Parathyroid adenoma (tissue), 2 donors: ENCODE data around the gene MPHOSPH8.

Experiments
- H2AFZ ChIP-seq: fragments of 300-600 bp; sonication (generic); one replicate; pipeline ENCODE4 v1.7.0; 2017; ENCODE audit warnings: antibody characterized with exemption, mild to moderate bottlenecking
- H3K27ac ChIP-seq: fragments of 300-600 bp; sonication (generic); one replicate; pipeline ENCODE4 v1.7.0; 2017
- H3K27me3 ChIP-seq: fragments of 300-600 bp; sonication (generic); one replicate; pipeline ENCODE4 v1.7.0; 2017; ENCODE audit warnings: low read length; ENCODE audit not compliant: control insufficient read depth, insufficient read depth
- H3K36me3 ChIP-seq: fragments of 300-600 bp; sonication (generic); one replicate; pipeline ENCODE4 v1.7.0; 2017; ENCODE audit warnings: low read length; ENCODE audit not compliant: control insufficient read depth, insufficient read depth
- H3K4me1 ChIP-seq: fragments of 300-600 bp; sonication (generic); one replicate; pipeline ENCODE4 v1.7.0; 2017; ENCODE audit warnings: control low read depth
- H3K4me2 ChIP-seq: fragments of 300-600 bp; sonication (generic); one replicate; pipeline ENCODE4 v1.7.0; 2017; ENCODE audit warnings: low read length
- H3K4me3 ChIP-seq: fragments of 300-600 bp; sonication (generic); one replicate; pipeline ENCODE4 v1.7.0; 2017; ENCODE audit warnings: low read depth, low read length
- H3K79me2 ChIP-seq: fragments of 300-600 bp; sonication (generic); one replicate; pipeline ENCODE4 v1.7.0; 2017; ENCODE audit warnings: control low read depth
- H3K9ac ChIP-seq: fragments of 300-600 bp; sonication (generic); one replicate; pipeline ENCODE4 v1.7.0; 2017; ENCODE audit warnings: mild to moderate bottlenecking
- H3K9me3 ChIP-seq: fragments of 300-600 bp; sonication (generic); one replicate; pipeline ENCODE4 v1.7.0; 2017; ENCODE audit warnings: low read length; ENCODE audit not compliant: control insufficient read depth
- CTCF ChIP-seq: fragments of 300-600 bp; sonication (generic); IDR thresholded peaks from one replicate; pipeline ENCODE4 v1.7.0; 2017; ENCODE audit warnings: antibody characterized with exemption, mild to moderate bottlenecking
- donor health status: primary hyperparathyroidism.

MPHOSPH8 gene

DNA sequence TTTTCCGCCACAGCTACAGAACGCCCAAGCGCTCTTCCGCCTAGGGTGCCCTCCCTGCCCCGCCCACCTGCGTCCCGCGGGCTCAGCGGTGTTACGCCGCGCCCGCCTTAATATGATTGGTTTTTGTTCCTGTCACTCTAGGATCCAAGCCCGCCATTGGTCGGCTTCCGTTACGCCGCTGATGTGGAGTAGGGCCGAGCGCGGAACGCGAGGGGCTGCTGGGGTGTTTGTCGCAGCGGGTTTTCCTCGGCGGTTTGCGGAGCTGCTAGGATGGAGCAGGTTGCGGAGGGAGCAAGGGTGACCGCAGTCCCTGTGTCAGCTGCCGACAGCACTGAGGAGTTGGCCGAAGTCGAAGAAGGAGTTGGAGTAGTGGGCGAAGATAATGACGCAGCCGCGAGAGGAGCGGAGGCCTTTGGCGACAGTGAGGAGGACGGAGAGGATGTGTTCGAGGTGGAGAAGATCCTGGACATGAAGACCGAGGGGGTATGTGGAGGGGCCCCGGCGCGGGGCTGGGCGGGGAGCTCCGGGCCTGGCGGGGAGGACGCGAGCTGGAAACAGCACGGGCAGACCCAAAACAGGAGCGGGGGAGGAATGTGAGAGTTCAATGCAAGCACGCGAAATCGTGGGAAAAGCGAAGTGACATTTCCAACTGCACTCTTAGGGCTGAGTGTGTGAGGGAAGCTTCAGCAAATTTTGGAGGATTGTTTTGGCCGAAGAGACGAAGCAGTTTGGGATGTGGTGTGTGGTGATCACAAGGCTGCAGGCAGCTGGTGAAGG is at the start of gene MPHOSPH8:
Gene MPHOSPH8 (plus strand): TSS at position 181 of the 777 bp plus-strand sequence. CDS start 90 bp downstream, at position 271.
- Histone ChIP-seq H3K4me1 (no peaks in the 10 kb centered on the region), H2AFZ (peak within 1 kb of the TSS; percentile 68), H3K4me2 (peak within 1 kb of the TSS; percentile 78), H3K27ac (peak within 1 kb of the TSS; percentile 66), H3K9ac (no peak within 1 kb of the TSS), H3K36me3 (no peaks in the 10 kb centered on the region), H3K79me2 (peaks cover 14% of the 10 kb centered on the region), H3K4me3 (peak within 1 kb of the TSS; percentile 89), H3K27me3 (no peaks in the 10 kb centered on the region), H3K9me3 (no peaks in the 10 kb centered on the region)
- TF ChIP-seq CTCF: no peak

- peaks cover 3% of the 10 kb centered on the region for H3K4me1 ChIP-seq
- H3K9me3 ChIP-seq: no peaks in the 10 kb centered on the region
- H3K27ac ChIP-seq: no peak overlapping the region
- peak overlapping the region; percentile 42 for H2AFZ ChIP-seq
- no peak overlapping the region for H3K4me3 ChIP-seq
- peak overlapping the region; percentile 30 for H3K4me2 ChIP-seq
- no peaks in the 10 kb centered on the region for H3K27me3 ChIP-seq
- no peak for TF ChIP-seq CTCF
- no peaks in the 10 kb centered on the region for H3K79me2 ChIP-seq
- no peaks in the 10 kb centered on the region for H3K36me3 ChIP-seq
- no peak overlapping the region for H3K9ac ChIP-seq
Measured at GRCh38 chr13:19586904-19587634, 46.4 kb upstream of the MPHOSPH8 start.

DNA sequence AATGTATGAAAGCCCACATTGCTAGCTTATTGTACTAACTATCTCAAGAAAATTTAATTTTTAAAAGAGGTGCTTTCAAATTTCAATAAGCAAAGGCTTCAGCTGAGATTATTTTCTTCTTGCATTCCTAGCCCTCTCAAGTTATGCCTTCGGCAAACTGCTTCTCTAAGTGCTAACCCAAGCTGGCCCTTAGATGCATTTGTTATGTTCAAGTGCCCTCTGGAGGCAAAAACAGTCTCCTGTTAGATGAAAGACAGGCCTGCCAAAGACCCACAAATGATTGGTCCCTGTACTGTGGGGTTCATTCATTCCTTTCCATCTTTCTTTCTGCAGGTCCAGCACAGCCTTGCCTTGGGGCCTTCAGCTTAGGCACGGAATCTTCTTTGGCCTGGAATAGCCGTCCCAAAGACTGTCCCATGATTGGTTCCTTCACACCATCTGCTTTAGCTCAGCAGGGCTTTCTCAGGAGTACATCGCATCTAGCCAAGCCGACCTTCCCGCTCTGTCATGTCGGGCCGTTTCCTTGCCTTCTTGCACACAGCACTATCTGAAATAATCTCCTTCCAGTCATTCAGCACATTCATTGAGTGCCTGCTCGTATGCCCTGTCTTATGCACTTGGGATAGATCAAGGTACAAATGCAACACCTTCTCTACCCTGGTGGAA is 45.7 kb upstream of the MPHOSPH8 start:
- no peak overlapping the region for H3K4me3 ChIP-seq
- no peaks in the 10 kb centered on the region for H3K9me3 ChIP-seq
- H3K27me3 ChIP-seq: no peaks in the 10 kb centered on the region
- peaks cover 3% of the 10 kb centered on the region for H3K4me1 ChIP-seq
- no peaks in the 10 kb centered on the region for H3K36me3 ChIP-seq
- TF ChIP-seq CTCF: no peak
- no peaks in the 10 kb centered on the region for H3K79me2 ChIP-seq
- H3K9ac ChIP-seq: no peak overlapping the region
- H3K4me2 ChIP-seq: no peak overlapping the region
- no peak overlapping the region for H3K27ac ChIP-seq
- peak overlapping the region; percentile 42 for H2AFZ ChIP-seq

- no peak overlapping the region for H2AFZ ChIP-seq
- no peak overlapping the region for H3K27ac ChIP-seq
- no peaks in the 10 kb centered on the region for H3K27me3 ChIP-seq
- no peaks in the 10 kb centered on the region for H3K9me3 ChIP-seq
- no peak overlapping the region for H3K4me3 ChIP-seq
- H3K79me2 ChIP-seq: no peaks in the 10 kb centered on the region
- H3K4me1 ChIP-seq: peaks cover 3% of the 10 kb centered on the region
- no peaks in the 10 kb centered on the region for H3K36me3 ChIP-seq
- no peak overlapping the region for H3K4me2 ChIP-seq
- TF ChIP-seq CTCF: no peak
- no peak overlapping the region for H3K9ac ChIP-seq
Measured at GRCh38 chr13:19589312-19589711, 44.1 kb upstream of the MPHOSPH8 start.
